NCI-H1092 (cell line): ENCODE measurements around the gene HNRNPL.
"Not testable (repeated sequence)": the region's sequence is repeated elsewhere in the genome, so short reads cannot be mapped to it uniquely, and the experiment has no call there.

Experiments used
- DNase-seq: peaks from one replicate; lab custom pipeline; 2025; lab: John Stamatoyannopoulos, UW

The HNRNPL gene

GRCh38 chr19:38869836-38870607, 20.2 kb upstream of the HNRNPL start:
- no peak for DNase-seq

- DNase-seq: no peak
Observed at GRCh38 chr19:38869160-38869835, 19.5 kb upstream of the HNRNPL start.

GRCh38 chr19:38868551-38868950, 18.8 kb upstream of the HNRNPL start:
- no peak for DNase-seq

- DNase-seq: no peak
Observed at GRCh38 chr19:38867171-38867780, 17.5 kb upstream of the HNRNPL start.

GRCh38 chr19:38862321-38863059, 12.7 kb upstream of the HNRNPL start:
- no peak for DNase-seq

GRCh38 chr19:38861368-38861767, 11.6 kb upstream of the HNRNPL start:
- DNase-seq: no peak

- not testable (repeated sequence) for DNase-seq
Observed at GRCh38 chr19:38859631-38860204, 9.9 kb upstream of the HNRNPL start.

GRCh38 chr19:38856813-38857212, 7.0 kb upstream of the HNRNPL start:
- no peak for DNase-seq

- DNase-seq: not testable (repeated sequence)
Observed at GRCh38 chr19:38855751-38856150, 6.0 kb upstream of the HNRNPL start.

GRCh38 chr19:38854961-38855360, 5.2 kb upstream of the HNRNPL start:
- DNase-seq: not testable (repeated sequence)

GRCh38 chr19:38853214-38853613, 3.4 kb upstream of the HNRNPL start:
- DNase-seq: no peak

- DNase-seq: no peak
Observed at GRCh38 chr19:38852231-38853044, 2.7 kb upstream of the HNRNPL start.

- peak; percentile 51 for DNase-seq
Observed at GRCh38 chr19:38851622-38852230, 1.9 kb upstream of the HNRNPL start.

- peak; percentile 56 for DNase-seq
Observed at GRCh38 chr19:38850976-38851621, 1.3 kb upstream of the HNRNPL start.

- DNase-seq: peak; percentile 56
Observed at GRCh38 chr19:38850436-38850975, 720 bp upstream of the HNRNPL start.

GRCh38 chr19:38849147-38849859, 483 bp downstream of the HNRNPL start:
- peak; percentile 86 for DNase-seq

GRCh38 chr19:38848299-38849146, 1.3 kb downstream of the HNRNPL start:
- no peak for DNase-seq

GRCh38 chr19:38846097-38846496, 3.7 kb downstream of the HNRNPL start:
- no peak for DNase-seq
